ENCODE data around the gene TMEM89. TPM values are rescaled to one million over a fixed set of nuclear protein-coding genes. Genes with fewer than 3 reads are reported as not detected.

Gene TMEM89
- total and polyA plus RNA-seq, 5 donors = not detected

DNA sequence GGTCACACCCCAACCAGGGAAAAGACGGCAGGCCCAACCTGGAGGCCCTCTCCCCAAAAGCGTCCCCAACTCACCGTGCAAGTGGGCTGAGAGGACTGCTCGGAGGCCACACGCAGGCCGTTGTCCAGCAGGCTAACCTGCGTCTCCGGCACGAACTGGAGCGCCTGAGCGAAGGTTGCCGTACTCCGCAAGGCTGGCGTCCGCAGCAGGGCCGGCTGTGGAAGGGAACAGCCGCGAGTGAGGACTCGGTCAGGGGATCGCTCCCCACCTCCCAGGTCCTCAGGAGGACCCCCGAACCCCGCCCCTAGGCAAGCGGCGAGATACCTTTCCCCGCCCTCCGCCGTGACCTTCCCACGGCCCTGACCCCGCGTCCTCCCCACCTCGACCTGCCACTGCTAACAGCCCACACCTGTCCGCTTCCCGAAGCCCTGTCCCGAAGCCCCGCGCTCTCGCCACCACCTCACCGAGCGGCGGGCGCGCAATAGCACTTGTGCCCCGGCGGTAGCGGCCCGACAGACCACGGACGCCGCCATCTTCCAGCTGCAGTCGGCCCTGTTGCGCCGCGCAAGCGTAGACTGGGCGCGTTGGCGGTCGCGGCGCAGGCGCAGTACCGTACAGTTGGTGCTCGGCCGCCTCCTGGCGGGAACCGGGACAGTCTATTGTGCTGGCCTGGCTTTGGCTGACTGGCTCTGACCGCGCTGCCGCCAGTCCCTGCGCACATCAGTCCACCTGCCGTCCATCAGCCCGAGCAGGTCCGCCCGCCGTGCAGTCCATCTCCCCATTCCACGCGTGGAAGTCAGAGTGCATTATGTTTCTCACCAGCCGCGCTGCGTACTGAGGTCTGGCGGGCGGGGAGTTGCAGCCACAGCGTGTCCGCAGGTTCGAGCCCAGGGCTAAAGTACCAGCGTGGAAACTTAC, 12.2 kb downstream of the TMEM89 start, which contains the start of gene UQCRC1:
TSS of gene UQCRC1 (minus strand) at position 559 of the 918 bp plus-strand sequence. CDS start at position 533, 26 bp downstream.
- ATAC-seq (peak; percentile 99), DNase-seq (peak; percentile 93 to 97 (median 97))
- Histone ChIP-seq H3K9me3 (ENCODE audit: control insufficient read depth, low read length) (no peaks in the 10 kb centered on the region), H3K4me3 (ENCODE audit: low read length) (peak within 1 kb of the TSS; percentile 55), H3K27me3 (ENCODE audit: control insufficient read depth, insufficient read depth) (no peaks in the 10 kb centered on the region), H3K4me1 (ENCODE audit: control insufficient read depth, insufficient read depth, low read length) (peaks cover 2% of the 10 kb centered on the region), H3K27ac (ENCODE audit: low read length) (peak within 1 kb of the TSS; percentile 75)
- 1% methylated on average over 86 of the region's 86 CpGs for WGBS
- intact Hi-C loops (cut with DNase I) = no loop called here

DNA sequence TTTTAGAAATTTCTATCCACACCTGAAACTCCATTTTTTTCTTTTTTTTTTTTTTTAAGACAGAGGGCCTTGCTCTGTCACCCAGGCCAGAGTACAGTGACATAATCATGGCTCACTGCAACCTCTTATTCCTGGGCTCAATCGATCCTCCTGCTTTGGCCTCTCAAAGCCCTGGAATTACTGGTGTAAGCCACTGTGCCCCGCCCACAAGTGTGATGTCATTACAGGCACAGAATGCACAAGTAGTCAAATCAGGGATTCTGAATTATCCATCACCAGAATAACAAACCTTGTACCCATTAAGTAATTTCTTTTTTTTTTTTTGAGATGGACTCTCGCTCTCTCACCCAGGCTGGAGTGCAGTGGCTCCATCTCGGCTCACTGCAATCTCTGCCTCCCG, 14.1 kb downstream of the TMEM89 start:
- WGBS = 93% methylated on average over 5 of the region's 5 CpGs
- H3K4me3 ChIP-seq (ENCODE audit: low read length) = no peak overlapping the region
- intact Hi-C loops (cut with DNase I) = no loop called here
- H3K4me1 ChIP-seq (ENCODE audit: control insufficient read depth, insufficient read depth, low read length) = peaks cover 2% of the 10 kb centered on the region
- no peak for ATAC-seq
- no peak overlapping the region for H3K27ac ChIP-seq (ENCODE audit: low read length)
- peak in 1 of 3 donors; percentile 5 for DNase-seq
- H3K9me3 ChIP-seq (ENCODE audit: control insufficient read depth, low read length) = no peaks in the 10 kb centered on the region
- H3K27me3 ChIP-seq (ENCODE audit: control insufficient read depth, insufficient read depth) = no peaks in the 10 kb centered on the region

DNA sequence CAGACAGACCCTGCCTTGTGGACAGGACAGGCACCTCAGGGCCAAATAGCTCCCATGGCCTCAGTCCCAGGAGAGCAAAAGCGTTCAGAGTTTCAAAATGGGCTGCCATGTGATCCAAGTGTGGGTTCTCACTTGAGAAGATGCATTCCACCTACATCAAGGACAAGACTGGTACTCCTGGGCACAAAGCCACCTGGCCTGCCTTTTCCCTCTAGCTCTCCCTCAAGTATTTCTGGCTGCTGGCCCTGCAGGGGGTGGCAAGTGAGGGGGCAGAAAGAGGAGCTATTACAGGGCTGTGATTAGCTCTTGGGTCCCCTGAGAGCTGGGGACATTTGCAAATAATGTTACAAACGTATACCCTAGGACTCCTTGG, 20.0 kb downstream of the TMEM89 start:
- 41% methylated on average over 2 of the region's 2 CpGs for WGBS
- intact Hi-C loops (cut with DNase I) = no loop called here

DNA sequence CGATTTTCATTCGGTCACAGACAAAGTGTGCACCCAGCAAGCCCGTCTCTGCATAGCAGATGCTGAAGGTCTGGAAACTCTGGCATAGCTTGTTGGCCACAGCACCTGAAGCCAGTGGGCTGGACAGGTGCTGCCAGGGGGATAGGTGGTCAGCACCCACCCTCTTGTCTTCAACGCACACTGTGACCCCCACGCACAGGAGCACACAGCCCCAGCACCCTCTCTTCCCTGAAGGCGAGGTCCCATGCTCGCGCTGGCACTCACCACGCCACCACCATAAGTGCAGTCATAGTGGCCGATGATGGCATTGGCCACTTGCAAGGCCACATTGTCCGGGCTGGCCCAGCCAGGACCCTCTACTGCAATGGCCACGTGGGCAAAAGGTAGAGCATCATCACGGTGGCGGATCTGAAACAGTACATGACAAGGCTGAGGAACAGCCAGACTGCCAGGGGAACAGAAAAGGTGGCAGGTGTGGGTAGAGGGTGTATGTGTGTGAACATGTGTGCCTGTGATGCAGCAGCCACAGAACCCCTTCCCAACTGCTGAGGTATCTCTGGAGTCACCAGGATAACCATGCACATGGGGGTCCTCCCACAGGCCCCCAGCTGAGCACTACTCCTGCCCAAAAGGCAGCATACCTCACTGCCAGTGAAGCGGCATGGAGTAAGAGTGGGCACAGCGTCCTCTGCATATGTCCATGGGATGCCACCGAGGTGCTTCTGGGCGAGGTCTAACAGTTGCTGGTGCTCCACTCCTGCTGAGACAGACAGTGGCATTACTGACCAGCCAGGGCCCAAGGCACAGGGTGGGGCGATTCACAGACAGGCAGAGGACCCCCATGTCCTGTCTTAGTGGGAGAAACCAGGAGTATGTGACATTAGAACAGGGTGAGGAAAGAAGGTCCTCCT, 20.6 kb downstream of the TMEM89 start:
- intact Hi-C loops (cut with DNase I) = no loop called here
- Histone ChIP-seq H3K4me1 (ENCODE audit: control insufficient read depth, insufficient read depth, low read length) (peaks cover 22% of the 10 kb centered on the region), H3K4me3 (ENCODE audit: low read length) (no peak overlapping the region), H3K27ac (ENCODE audit: low read length) (peak overlapping the region; percentile 63), H3K9me3 (ENCODE audit: control insufficient read depth, low read length) (no peaks in the 10 kb centered on the region), H3K27me3 (ENCODE audit: control insufficient read depth, insufficient read depth) (no peaks in the 10 kb centered on the region)
- WGBS = 94% methylated on average over 19 of the region's 19 CpGs
- ATAC-seq (no peak), DNase-seq (peak in 2 of 3 donors; percentile 30)

More for the DNA sequence above, 20.0 kb downstream of the TMEM89 start:
- no peaks in the 10 kb centered on the region for H3K9me3 ChIP-seq (ENCODE audit: control insufficient read depth, low read length)
- ATAC-seq = peak in 1 of 2 donors; percentile 4
- no peak overlapping the region for H3K4me3 ChIP-seq (ENCODE audit: low read length)
- peaks cover 19% of the 10 kb centered on the region for H3K4me1 ChIP-seq (ENCODE audit: control insufficient read depth, insufficient read depth, low read length)
- H3K27ac ChIP-seq (ENCODE audit: low read length) = peak overlapping the region; percentile 63
- H3K27me3 ChIP-seq (ENCODE audit: control insufficient read depth, insufficient read depth) = no peaks in the 10 kb centered on the region
- DNase-seq = peak; percentile 52 to 86 (median 82)

DNA sequence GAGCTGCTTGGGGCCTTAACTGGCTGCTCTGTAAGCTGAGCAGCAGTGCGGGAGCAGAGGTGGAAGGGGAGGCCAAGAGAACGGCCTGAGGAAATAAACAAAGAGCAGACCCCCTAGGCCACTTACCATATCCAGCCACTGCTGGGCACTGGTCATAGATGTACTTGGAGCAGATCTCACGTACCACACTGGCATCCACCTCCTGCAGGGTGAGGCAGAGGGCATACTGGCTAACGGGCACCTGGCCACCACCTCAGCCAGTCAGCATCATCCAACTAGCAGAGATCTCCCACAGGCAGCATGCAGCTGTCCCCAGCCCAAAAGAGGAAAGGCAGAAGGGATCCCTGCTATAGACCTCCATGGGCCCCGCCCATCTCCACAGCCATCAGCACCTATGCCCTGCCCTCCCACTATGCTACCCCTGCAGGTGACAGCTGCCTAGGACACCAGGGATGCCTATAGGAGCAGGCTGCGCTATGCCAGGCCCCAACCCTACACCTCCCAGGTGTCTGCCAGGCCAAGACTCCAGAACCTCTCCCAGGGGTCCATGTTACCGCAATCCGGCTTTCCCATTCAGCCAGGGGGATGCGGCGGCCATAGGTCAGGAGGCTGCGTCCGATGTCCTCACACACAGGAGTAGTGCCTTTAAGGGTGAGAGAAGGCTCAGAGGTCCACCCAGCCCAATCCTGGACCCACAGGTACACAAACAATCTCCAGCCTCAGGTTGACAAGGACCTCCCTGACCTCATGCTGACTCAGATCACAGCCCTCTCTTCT, 21.9 kb downstream of the TMEM89 start:
- intact Hi-C loops (cut with DNase I) = no loop called here
- Histone ChIP-seq H3K4me1 (ENCODE audit: control insufficient read depth, insufficient read depth, low read length) (peaks cover 25% of the 10 kb centered on the region), H3K4me3 (ENCODE audit: low read length) (no peak overlapping the region), H3K27ac (ENCODE audit: low read length) (peak overlapping the region; percentile 89), H3K27me3 (ENCODE audit: control insufficient read depth, insufficient read depth) (no peaks in the 10 kb centered on the region), H3K9me3 (ENCODE audit: control insufficient read depth, low read length) (no peaks in the 10 kb centered on the region)
- DNase-seq = peak in 2 of 3 donors; percentile 39 to 55
- no peak for ATAC-seq
- WGBS = 93% methylated on average over 12 of the region's 12 CpGs

DNA sequence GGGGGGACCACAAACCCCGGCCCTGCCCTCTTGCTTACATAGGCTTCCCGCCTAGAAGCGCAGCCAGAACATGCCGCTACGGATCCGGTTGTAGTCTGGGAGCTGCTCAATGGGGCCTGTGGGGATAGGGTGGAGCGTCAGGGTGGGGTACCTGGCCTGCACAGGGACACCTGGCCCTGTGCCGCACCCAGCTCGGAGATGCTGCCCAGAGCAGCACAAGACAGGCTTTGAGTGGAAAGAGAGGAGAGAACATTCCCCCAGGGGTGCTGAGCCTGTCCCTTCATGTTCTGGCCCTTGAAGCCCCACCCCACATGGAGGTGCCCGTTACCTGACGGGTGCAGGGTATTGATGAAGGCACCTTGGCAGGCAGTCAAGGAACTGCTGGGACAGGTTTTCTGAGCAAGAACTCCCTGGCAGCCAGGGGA, 22.5 kb downstream of the TMEM89 start:
- intact Hi-C loops (cut with DNase I) = no loop called here
- DNase-seq = peak in 2 of 3 donors; percentile 43 to 50
- Histone ChIP-seq H3K4me1 (ENCODE audit: control insufficient read depth, insufficient read depth, low read length) (peaks cover 25% of the 10 kb centered on the region), H3K9me3 (ENCODE audit: control insufficient read depth, low read length) (no peaks in the 10 kb centered on the region), H3K4me3 (ENCODE audit: low read length) (no peak overlapping the region), H3K27me3 (ENCODE audit: control insufficient read depth, insufficient read depth) (no peaks in the 10 kb centered on the region), H3K27ac (ENCODE audit: low read length) (peak overlapping the region; percentile 89)
- no peak for ATAC-seq
- 74% methylated on average over 11 of the region's 11 CpGs for WGBS

DNA sequence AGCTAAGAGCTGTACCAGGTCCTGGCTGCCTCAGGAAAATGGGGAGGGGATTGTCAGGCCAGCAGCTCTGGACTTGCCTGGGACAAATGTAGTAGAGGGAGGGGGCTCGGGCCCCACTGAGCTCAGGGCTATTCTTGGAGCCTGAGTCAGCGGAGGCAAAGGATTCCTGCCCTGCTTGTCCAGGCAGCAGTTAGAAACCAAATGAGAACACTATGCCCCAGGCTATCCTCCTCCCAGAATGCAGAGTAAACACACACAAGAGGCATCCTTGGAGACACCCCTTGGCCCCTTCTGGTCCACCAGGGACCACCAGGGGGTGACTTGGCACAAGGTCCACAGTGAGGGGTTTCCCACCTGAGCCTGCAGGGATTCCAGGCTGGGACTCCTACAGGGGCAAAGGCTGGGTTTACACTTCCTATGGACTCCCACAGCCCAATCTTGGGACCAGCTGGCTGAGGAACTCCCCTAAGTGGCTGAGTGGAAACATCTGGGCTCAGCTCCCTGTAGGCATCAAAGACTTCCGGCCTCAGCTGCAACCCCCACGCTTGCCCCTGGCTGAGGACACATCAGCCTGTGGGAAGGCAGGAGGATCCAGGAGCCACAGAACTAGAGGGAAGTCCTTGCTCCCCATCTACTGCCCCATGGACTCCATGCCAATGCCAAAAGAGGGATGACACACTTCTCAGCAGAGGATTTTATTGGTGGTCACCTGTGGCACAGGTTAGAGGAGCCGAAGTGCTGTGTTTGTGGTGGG, 23.1 kb downstream of the TMEM89 start:
- H3K27ac ChIP-seq (ENCODE audit: low read length) = peak overlapping the region; percentile 94
- intact Hi-C loops (cut with DNase I) = no loop called here
- no peaks in the 10 kb centered on the region for H3K27me3 ChIP-seq (ENCODE audit: control insufficient read depth, insufficient read depth)
- WGBS = 35% methylated on average over 5 of the region's 5 CpGs
- peak; percentile 53 to 73 for ATAC-seq
- peak; percentile 47 to 79 (median 78) for DNase-seq
- no peak overlapping the region for H3K4me3 ChIP-seq (ENCODE audit: low read length)
- peaks cover 25% of the 10 kb centered on the region for H3K4me1 ChIP-seq (ENCODE audit: control insufficient read depth, insufficient read depth, low read length)
- H3K9me3 ChIP-seq (ENCODE audit: control insufficient read depth, low read length) = no peaks in the 10 kb centered on the region

DNA sequence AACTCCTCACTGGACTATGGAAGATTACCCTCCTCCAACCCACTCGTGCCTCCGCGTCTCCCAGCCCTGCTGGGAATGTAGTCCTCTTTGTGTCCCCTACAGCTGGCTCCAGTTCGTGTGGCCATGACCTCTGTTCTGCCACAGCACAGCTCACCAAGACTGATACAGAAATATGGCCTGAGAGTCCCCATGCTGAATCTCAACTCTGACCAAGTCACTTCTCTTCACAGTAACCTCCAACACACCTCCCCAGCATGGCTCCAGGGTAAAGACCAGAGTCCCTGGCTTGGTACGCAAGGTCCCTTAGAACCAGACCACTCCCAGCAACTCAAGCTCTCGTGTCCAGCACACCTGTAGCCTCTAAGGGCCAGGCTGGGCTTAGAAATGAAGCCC, 24.2 kb downstream of the TMEM89 start:
- Histone ChIP-seq H3K27me3 (ENCODE audit: control insufficient read depth, insufficient read depth) (no peaks in the 10 kb centered on the region), H3K27ac (ENCODE audit: low read length) (peak overlapping the region; percentile 94), H3K4me1 (ENCODE audit: control insufficient read depth, insufficient read depth, low read length) (peaks cover 25% of the 10 kb centered on the region), H3K9me3 (ENCODE audit: control insufficient read depth, low read length) (no peaks in the 10 kb centered on the region), H3K4me3 (ENCODE audit: low read length) (no peak overlapping the region)
- WGBS = 69% methylated on average over 6 of the region's 6 CpGs
- intact Hi-C loops (cut with DNase I) = no loop called here
- DNase-seq = peak; percentile 8 to 45 (median 43)
- no peak for ATAC-seq

DNA sequence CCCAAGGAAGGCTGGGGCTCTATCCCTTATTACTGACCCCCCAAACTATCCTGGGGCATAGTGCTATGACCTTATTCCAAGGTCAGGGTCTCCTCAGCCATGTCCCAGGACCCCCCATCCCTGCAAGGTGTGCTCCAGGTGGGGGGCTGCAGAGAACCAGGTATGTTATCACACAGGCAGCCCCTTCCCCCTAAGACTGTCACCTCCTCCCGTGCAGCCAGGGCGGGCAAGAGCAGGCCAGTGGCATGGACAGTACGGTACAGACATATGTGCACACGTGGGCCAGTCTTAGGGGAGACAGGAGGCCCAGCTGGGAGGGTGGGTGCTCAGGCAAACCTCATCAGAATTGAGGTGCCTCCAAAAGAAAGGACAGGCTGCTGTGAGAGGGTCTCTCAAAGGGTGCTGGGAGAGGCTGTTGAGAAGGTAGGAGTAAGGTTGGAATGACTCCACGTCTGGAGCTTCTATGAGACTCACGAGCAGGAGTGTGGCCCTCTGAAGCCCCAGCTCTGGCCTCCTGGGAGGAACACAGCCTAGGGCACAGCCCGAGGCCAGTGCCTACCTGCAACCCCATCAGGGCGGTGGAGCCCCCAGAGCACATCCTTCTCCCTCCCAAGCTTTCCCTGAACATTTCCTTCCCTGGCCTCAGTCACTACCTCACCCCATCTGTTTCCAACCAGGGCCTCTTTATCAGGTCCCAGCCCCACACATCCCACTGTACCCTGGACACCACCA, 24.7 kb downstream of the TMEM89 start:
- no peak overlapping the region for H3K4me3 ChIP-seq (ENCODE audit: low read length)
- no peaks in the 10 kb centered on the region for H3K27me3 ChIP-seq (ENCODE audit: control insufficient read depth, insufficient read depth)
- H3K9me3 ChIP-seq (ENCODE audit: control insufficient read depth, low read length) = no peaks in the 10 kb centered on the region
- intact Hi-C loops (cut with DNase I) = no loop called here
- H3K4me1 ChIP-seq (ENCODE audit: control insufficient read depth, insufficient read depth, low read length) = peaks cover 25% of the 10 kb centered on the region
- WGBS = 65% methylated on average over 8 of the region's 8 CpGs
- DNase-seq = peak in 1 of 3 donors; percentile 33
- ATAC-seq = peak in 1 of 2 donors; percentile 1
- peak overlapping the region; percentile 94 for H3K27ac ChIP-seq (ENCODE audit: low read length)
